Raji (cell line): Measurements from ENCODE around the gene LNP1.

ENCODE experiments used
- POLR2A ChIP-seq: IDR thresholded peaks from 2 replicates; pipeline ENCODE4 v1.6.1; 2011; ENCODE audit warnings: low read depth, low read length, control low read depth; ENCODE audit not compliant: insufficient read depth

The LNP1 gene

GRCh38 chr3:100443690-100444089 lies 42.4 kb downstream of the LNP1 start:
- TF ChIP-seq POLR2A: no peak

- no peak for TF ChIP-seq POLR2A
Observed at GRCh38 chr3:100448079-100448478, 46.7 kb downstream of the LNP1 start.

- TF ChIP-seq POLR2A: no peak
Observed at GRCh38 chr3:100449214-100449613, 47.9 kb downstream of the LNP1 start.

GRCh38 chr3:100454677-100455076 lies 53.3 kb downstream of the LNP1 start:
- no peak for TF ChIP-seq POLR2A

- no peak for TF ChIP-seq POLR2A
Observed at GRCh38 chr3:100455841-100456550, 54.7 kb downstream of the LNP1 start.

- no peak for TF ChIP-seq POLR2A
Observed at GRCh38 chr3:100456745-100457144, 55.4 kb downstream of the LNP1 start.

- TF ChIP-seq POLR2A: no peak
Observed at GRCh38 chr3:100457811-100458210, 56.5 kb downstream of the LNP1 start.

- no peak for TF ChIP-seq POLR2A
Observed at GRCh38 chr3:100458814-100459213, 57.5 kb downstream of the LNP1 start.

- TF ChIP-seq POLR2A: no peak
Observed at GRCh38 chr3:100463002-100463401, 61.7 kb downstream of the LNP1 start.

GRCh38 chr3:100463646-100464155 lies 62.4 kb downstream of the LNP1 start:
- no peak for TF ChIP-seq POLR2A

- no peak for TF ChIP-seq POLR2A
Observed at GRCh38 chr3:100465892-100466777, 64.8 kb downstream of the LNP1 start.

- no peak for TF ChIP-seq POLR2A
Observed at GRCh38 chr3:100467133-100467532, 65.8 kb downstream of the LNP1 start.

- TF ChIP-seq POLR2A: no peak
Observed at GRCh38 chr3:100468676-100469075, 67.3 kb downstream of the LNP1 start.

GRCh38 chr3:100470951-100471350 lies 69.6 kb downstream of the LNP1 start:
- TF ChIP-seq POLR2A: no peak

GRCh38 chr3:100471444-100471843 lies 70.1 kb downstream of the LNP1 start:
- no peak for TF ChIP-seq POLR2A

GRCh38 chr3:100480081-100480480 lies 78.7 kb downstream of the LNP1 start:
- no peak for TF ChIP-seq POLR2A
